Stimulated activated CD4-positive, alpha-beta T cell treated with anti-CD3 and anti-CD28 coated beads, Interleukin-1b, Interleukin-23, amount 100 ng/mL, for 24 hours (primary cell): ENCODE data around the gene GPR25.
"Not testable (repeated sequence)": the region's sequence is repeated elsewhere in the genome, so short reads cannot be mapped to it uniquely, and the experiment has no call there.

Source experiments
- DNase-seq, 4 experiments: peaks; one replicate each; pipeline ENCODE4 v3.0.0-alpha.2; 2020; ENCODE audit warnings: low read depth in 4 of 4, low spot score in 1 of 4

GPR25 gene

DNA sequence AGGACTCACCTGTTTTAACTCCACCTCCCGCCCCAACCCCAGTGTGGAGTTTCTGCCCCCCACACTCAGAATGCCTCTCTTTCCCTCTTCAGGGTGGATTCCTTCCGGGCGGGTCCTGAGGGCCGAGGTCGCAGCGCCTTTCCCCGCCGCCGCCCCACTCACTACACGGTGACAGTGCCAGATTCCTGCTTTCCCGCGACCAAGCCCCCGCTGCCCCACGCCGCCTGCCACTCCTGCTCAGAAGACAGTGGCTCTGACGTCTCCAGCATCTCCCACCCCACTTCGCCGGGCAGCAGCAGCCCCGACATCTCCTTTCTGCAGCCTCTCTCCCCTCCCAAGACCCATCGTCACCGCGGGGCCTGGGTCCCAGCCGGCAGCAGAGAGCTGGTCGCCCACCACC, 38.6 kb downstream of the GPR25 start:
- DNase-seq = no peak

- DNase-seq = not testable (repeated sequence)
These were observed 39.2 kb downstream of the GPR25 start for GRCh38 chr1:200911936-200912335.

- no peak for DNase-seq
These were observed 40.1 kb downstream of the GPR25 start for GRCh38 chr1:200912737-200913407.

GRCh38 chr1:200916152-200916551, 43.4 kb downstream of the GPR25 start:
- DNase-seq = no peak

- no peak for DNase-seq
These were observed 43.9 kb downstream of the GPR25 start for GRCh38 chr1:200916681-200917080.

- DNase-seq = no peak
These were observed 44.6 kb downstream of the GPR25 start for GRCh38 chr1:200917291-200917817.

- no peak for DNase-seq
These were observed 45.2 kb downstream of the GPR25 start for GRCh38 chr1:200918006-200918405.

DNA sequence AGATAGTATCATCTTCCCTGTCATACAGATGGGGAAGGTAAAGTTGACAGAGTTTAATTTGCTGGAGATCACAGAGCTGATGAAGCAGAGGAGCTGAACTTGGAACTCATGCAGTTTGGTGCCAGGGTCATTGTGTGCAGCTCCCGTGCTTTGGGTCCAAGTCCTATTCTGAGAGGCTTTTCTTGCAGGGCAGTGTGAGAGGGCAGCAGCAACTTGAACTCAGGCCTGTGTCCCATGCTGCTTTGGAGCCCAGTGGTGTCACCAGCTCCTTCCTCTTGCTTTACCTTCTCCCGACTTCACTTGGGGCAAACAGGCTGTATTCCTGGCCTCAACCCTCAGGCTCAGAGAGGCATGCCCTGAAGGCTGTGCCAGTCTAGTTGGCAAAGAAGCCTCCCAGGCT, 46.6 kb downstream of the GPR25 start:
- no peak for DNase-seq

DNA sequence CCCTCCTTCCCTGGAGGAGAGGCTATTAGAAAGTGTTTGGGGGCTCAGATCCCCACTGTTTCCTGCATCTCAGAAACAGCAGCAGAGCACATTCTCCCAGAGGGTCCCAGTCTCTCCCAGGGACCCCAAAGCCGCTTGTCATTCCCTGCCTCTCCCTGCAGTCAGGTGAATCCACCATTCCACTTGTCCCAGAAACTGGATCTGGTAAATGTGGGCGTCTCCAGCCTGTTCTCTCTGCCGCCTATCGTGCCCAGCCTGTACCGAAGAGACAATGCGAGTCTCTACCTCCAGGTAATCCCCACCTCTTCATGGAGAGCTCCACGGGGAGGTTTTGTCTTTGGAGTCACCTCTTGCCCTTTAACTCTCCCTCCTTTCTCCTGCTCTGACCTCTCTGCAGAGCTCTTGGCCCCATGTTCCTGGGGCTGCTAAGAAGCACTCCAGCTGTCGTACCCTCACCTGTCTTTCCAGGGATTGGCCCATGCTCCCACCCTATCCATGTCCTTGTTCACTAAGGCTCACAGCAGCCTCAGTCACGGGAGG, 48.9 kb downstream of the GPR25 start:
- DNase-seq = no peak

DNA sequence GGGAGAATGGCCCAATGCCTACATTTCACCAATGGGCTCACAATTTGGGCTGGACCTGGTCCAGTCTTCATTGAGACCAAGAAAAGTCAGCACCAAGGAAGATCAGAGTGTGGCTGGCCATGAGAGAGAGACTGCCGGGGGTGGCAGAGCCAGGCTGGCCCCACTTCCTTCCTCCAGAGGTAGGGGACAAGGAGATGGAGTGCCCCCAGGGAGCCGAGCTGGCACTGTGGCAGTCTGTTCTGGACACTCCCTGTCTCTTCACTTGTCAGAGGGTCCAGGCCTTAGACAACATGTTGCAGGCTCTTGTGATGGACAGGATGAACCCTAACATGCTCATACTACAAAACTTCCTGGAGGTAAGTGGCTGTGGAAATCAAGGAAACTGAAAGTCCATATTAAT, 49.6 kb downstream of the GPR25 start:
- DNase-seq = no peak

GRCh38 chr1:200923601-200924000, 50.8 kb downstream of the GPR25 start:
- no peak for DNase-seq
